GM10248 (cell line): ENCODE results near the gene NES.
A peak's percentile ranks its signal among the peaks of the same experiment; 100 is the strongest.

ENCODE experiments used
- CTCF ChIA-PET: fragments of 300-600 bp; sonication (Branson Sonifier 250); formaldehyde crosslinking; extraction: SDS; loops from one replicate; lab custom pipeline; 2021; ENCODE audit warnings: antibody characterized with exemption; lab: Yijun Ruan, JAX
- POLR2A ChIA-PET: fragments of 350-650 bp; sonication (Branson Sonifier 250); formaldehyde crosslinking; extraction: SDS; loops from one replicate; lab custom pipeline; 2020; ENCODE audit warnings: antibody characterized with exemption; lab: Yijun Ruan, JAX
- DNase-seq: peaks from one replicate; pipeline ENCODE4 v3.0.0; 2012; ENCODE audit errors: extremely low spot score
- TF ChIP-seq, protein P1 (sequence below): IDR thresholded peaks from 2 replicates; pipeline ENCODE4 v1.5.1; 2012; ENCODE audit warnings: mild to moderate bottlenecking, low read depth; ENCODE audit errors: extremely low read depth, missing control alignments, control extremely low read depth

NES gene

DNA sequence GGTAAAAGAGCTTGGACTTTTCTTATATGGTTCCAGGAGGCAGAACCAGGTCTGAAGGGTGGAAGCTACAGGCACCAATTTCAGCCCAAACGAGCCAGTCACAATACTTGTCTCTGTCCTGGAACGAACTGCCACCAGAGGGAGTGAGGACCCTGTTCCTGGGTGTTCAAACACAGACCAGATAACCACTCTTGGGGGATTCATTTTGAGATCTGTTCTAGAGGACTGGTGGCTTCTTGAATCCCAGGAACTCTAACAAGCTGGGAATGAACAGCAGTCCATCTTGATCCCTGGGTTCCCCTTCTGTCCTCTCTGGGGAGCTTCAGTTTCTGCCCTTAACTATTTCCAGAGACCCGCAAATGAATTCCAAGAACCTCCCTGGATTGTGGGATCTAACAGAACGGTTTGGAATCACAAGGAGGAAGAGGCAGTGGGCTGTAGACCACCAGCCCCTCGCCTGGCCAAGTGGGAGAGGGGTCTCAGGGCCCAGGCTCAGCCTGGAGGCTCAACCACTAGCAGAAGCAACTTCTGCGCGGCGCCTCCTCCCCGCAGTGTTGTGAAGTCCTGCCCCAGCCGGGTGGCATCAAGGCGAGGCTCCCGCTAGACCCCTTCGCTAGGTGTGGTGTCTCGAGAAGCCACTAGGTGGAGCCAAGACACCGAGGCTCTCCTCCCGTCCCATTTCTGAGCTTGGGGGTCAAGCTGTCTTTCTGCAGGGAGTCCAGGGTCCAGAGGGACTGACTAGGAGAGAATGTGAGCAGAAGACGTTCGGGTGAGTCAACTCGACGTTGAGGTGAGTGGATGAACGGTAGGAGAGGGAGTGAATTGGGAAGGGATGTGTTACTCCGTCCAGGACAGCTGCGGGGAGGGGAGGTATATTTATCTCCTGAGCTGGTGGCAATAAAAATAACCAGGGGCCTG lies 12.1 kb upstream of the NES start:
- peak; percentile 87 for DNase-seq
- ChIA-PET POLR2A (interaction anchor here (0.5 kb wide), 1 partner anchor 14 kb away, joined by 3 read pairs; no protein-coding TSS in a partner anchor), CTCF (interaction anchor here (0.6 to 25.5 kb wide), 55 partner anchors 12 to 257 kb away, joined by 3 to 597 read pairs (median 4); partner anchors contain the start of genes BCAN, CRABP2, HDGF and INSRR)
- TF ChIP-seq, protein P1, sequence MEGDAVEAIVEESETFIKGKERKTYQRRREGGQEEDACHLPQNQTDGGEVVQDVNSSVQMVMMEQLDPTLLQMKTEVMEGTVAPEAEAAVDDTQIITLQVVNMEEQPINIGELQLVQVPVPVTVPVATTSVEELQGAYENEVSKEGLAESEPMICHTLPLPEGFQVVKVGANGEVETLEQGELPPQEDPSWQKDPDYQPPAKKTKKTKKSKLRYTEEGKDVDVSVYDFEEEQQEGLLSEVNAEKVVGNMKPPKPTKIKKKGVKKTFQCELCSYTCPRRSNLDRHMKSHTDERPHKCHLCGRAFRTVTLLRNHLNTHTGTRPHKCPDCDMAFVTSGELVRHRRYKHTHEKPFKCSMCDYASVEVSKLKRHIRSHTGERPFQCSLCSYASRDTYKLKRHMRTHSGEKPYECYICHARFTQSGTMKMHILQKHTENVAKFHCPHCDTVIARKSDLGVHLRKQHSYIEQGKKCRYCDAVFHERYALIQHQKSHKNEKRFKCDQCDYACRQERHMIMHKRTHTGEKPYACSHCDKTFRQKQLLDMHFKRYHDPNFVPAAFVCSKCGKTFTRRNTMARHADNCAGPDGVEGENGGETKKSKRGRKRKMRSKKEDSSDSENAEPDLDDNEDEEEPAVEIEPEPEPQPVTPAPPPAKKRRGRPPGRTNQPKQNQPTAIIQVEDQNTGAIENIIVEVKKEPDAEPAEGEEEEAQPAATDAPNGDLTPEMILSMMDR: peak; percentile 87

DNA sequence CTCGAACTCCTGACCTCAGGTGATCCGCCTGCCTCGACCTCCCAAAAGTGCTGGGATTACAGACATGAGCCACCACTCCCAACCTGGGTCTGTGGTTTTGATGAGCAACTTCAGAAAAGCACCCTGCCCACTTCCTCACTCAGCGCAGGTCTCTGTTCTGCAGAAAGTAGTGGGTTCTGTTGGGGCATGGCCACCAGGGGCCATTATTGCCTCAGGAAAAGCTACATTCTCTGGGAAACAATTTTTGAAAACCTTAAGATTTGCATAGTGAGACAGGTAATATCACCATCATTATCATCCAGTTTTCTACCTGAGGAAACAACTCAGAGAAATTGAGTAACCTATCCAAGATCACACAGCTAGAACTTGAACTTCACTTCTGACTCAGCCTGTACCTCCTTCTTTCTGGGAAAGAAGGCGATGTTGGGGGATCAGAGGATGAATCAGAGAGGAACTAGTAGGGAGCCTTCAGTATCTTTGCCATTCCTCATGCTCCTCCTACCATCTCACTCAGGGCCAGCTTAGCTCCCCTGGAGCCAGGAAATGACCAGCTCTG lies 7.1 kb upstream of the NES start:
- ChIA-PET CTCF (interaction anchor here (1.1 to 25.5 kb wide), 8 partner anchors 23 to 207 kb away, joined by 3 to 597 read pairs (median 60); partner anchors contain the start of genes CRABP2, ISG20L2, METTL25B and NTRK1), POLR2A (no interaction called here)
- TF ChIP-seq, protein P1: no peak
- DNase-seq: no peak

DNA sequence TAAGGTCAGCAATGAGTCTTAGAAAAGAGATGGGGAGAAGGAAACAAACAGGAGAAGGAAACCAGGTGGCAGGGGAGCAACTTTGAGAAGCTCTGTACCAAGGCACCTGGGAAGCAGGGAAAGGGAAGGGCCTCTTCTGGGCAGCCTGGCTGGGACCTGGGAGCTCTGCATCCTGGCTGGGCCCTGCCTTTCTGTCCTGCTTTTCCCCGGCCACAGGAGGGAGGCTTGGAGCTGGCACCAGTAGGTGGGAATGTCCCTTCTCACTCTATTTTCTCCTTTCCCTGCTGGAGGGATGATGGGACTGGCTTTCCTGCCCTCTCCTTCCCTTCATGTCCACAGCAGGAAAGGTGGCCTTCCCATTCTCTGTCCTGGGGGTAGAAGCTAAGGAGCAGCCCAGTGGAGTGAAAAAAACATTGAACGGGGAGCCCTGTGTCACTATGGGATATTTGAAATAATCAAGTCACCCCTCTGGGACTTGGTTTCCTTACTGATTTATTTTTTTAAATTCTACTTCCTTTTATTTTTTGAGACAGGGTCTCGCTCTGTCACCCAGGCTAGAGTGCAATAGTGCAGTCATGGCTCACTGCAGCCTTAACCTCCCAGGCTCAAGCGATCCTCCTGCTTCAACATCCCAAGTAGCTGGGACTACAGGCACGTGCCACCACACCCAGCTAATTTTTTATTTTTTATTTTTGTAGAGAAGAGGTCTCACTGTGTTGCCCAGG lies 5.1 kb upstream of the NES start:
- CTCF ChIA-PET: interaction anchor here (1.0 to 25.5 kb wide), 8 partner anchors 7 to 177 kb away, joined by 3 to 597 read pairs (median 58); partner anchors contain the start of genes CRABP2, ISG20L2 and METTL25B
- no peak for DNase-seq
- TF ChIP-seq, protein P1: no peak
- POLR2A ChIA-PET: no interaction called here

DNA sequence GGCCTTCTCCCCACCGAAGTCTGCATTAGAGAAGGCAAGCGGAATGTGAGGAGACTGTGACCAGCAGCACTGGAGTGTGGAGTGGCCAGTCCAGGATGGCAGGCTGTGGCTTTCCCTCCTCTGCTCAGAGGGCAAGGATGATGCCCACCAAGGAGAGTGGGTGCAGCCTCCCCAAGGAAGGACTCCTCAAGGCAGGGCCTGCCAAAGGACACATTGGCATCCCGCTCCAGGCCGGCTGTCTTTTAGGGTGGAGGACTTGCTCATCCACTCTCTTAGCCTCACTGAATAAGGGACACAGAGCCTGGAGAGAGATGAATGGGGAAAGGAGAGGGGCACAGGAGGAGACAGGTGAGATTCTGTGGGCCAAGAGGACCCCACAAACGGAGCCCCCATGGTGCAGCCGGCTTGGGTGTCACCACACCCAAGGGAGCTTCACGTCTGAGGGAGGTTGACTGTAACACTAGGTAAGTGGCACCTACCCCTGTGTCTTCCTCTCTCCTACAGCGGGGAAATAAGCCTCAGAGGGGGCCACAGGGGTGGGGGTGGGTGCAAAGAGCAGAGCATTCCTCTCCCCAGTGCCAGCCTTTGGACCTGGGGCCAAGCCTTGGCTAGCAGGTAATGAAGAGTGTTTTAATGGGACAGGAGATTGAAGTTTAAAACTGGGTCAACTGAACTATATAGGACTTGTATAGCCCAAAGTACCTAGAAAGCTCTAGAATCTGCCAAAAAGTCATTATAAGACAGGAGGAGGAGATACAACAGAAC lies 4.2 kb upstream of the NES start:
- TF ChIP-seq, protein P1: no peak
- ChIA-PET CTCF (interaction anchor here (0.8 to 25.5 kb wide), 9 partner anchors 8 to 178 kb away, joined by 3 to 597 read pairs (median 97); partner anchors contain the start of genes CRABP2, ISG20L2 and METTL25B), POLR2A (no interaction called here)
- no peak for DNase-seq

DNA sequence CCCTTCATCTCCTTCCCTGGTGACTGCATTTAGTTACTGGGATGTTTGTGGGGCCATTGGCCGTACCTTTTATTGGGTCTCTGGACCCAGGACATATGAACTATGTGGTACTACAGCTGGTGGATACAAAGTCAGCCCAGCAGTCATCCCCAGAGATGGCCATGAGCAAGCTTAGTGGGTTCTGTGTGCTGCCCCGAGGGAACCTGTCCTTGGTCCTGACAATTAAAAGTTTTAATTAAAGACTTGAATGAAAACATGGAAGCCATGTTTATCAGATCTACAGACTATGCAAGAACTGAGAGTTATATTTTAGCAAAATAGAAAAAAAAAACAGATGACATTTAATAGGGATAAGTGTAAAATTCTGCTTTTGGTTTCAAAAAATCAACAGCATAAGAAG lies 2.8 kb upstream of the NES start:
- TF ChIP-seq, protein P1: no peak
- ChIA-PET POLR2A (no interaction called here), CTCF (interaction anchor here (0.8 to 25.5 kb wide), 7 partner anchors 10 to 56 kb away, joined by 3 to 597 read pairs (median 97); partner anchors contain the start of genes CRABP2, ISG20L2 and METTL25B)
- no peak for DNase-seq
